ENCODE data around the gene ALS2CL.

The ALS2CL gene

DNA sequence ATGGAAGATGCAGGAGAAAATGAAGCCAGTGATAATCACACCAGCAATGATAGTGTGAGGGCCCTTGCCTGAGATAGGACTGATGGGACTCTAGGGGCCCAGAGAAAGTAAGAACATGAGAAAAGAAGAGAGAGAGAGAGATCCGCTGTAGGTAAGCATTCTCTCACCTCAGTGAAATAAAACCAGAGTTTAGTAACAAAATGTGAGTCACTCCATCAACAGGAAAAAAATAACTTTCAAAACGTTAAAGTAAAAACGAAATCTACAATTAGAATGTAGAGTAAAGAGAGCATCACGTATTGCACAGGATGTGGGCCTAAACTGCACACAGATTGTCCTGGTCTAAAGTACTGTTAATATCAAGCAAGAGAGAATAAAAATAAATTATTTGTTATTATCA, 30.9 kb upstream of the ALS2CL start:
- Mint-ChIP-seq H3K4me1 (ENCODE audit: low read depth in 2 of 2) (no peaks in the 10 kb centered on the region), H3K27ac (no peak overlapping the region), H3K27me3 (peaks cover 19 to 36% of the 10 kb centered on the region in 2 donors), H3K9me3 (no peaks in the 10 kb centered on the region), H3K4me3 (no peak overlapping the region), H3K36me3 (ENCODE audit: insufficient read depth) (no peaks in the 10 kb centered on the region)
- no peak for ATAC-seq (replicated peaks)
- DNase-seq = no peak

DNA sequence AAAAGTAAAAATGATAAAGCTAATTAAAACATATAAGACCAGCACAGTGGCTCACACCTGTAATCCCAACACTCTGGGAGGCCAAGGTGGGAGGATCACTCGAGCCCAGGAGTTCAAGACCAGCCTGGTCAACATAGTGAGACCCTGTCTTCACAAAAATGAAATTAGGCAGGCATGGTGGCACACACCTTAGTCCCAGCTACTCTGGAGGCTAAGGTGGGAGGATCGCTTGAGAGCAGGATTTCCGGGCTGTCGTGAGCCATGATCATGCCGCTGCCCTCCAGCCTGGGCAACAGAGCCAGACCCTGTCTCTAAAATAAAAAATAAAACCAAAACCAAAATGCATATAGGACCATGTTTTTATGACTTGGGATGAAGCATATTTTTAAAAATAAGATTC, 29.0 kb upstream of the ALS2CL start:
- peaks cover 27 to 47% of the 10 kb centered on the region in 2 donors for H3K27me3 Mint-ChIP-seq
- H3K36me3 Mint-ChIP-seq (ENCODE audit: insufficient read depth) = no peaks in the 10 kb centered on the region
- no peaks in the 10 kb centered on the region for H3K4me1 Mint-ChIP-seq (ENCODE audit: low read depth in 2 of 2)
- H3K9me3 Mint-ChIP-seq = no peaks in the 10 kb centered on the region
- no peak overlapping the region for H3K27ac Mint-ChIP-seq
- H3K4me3 Mint-ChIP-seq = no peak overlapping the region
- ATAC-seq (replicated peaks) (no peak), DNase-seq (no peak)

DNA sequence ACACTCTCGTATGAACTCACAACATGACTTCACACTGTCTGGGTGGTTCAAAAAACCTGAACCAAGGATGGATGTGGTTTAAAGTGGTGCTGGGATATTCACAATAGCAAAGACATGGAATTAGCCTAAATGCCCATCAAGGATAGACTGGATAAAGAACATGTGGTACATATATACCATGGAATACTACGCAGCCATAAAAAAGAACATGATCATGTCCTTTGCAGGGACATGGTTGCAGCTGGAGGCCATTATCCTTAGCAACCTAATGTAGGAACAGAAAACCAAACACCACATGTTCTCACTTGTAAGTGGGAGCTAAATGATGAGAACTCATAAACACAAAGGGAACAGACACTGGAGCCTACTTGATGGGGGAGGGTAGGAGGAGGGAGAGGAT, 27.5 kb upstream of the ALS2CL start:
- Mint-ChIP-seq H3K4me3 (no peak overlapping the region), H3K27ac (no peak overlapping the region), H3K4me1 (ENCODE audit: low read depth in 2 of 2) (no peaks in the 10 kb centered on the region), H3K9me3 (no peaks in the 10 kb centered on the region), H3K36me3 (ENCODE audit: insufficient read depth) (no peaks in the 10 kb centered on the region), H3K27me3 (peaks cover 20 to 55% of the 10 kb centered on the region in 2 donors)
- ATAC-seq (replicated peaks) = no peak
- no peak for DNase-seq

DNA sequence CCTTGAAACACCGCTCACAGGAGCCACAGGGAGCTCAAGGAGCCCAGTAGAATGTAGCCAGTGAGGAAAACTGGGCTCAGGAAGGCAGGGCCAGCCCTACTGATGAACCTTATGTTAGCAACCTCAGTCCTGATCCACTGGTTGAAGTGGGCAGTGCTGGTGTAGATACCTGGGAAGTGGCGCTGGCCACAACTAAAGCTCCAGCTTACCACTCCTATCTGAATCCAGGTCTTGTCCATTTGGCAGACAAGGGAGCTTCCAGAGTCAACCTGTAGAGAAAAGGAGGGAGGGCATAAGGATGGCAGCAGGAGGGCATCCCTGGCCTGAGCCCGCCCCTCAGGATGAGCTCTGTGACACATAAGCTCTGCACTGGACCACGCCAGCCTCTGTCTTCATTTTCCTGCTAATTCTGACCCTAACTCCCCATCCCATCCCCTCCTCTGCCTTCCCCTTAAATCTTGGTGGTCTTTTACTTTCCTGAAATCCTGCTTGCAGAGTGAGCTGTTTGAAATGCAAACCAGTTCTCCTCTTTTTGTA, 26.3 kb upstream of the ALS2CL start:
- DNase-seq = no peak
- Mint-ChIP-seq H3K27ac (no peak overlapping the region), H3K9me3 (no peaks in the 10 kb centered on the region), H3K4me3 (no peak overlapping the region), H3K27me3 (peaks cover 20 to 56% of the 10 kb centered on the region in 2 donors), H3K4me1 (ENCODE audit: low read depth in 2 of 2) (no peaks in the 10 kb centered on the region), H3K36me3 (ENCODE audit: insufficient read depth) (no peaks in the 10 kb centered on the region)
- no peak for ATAC-seq (replicated peaks)

DNA sequence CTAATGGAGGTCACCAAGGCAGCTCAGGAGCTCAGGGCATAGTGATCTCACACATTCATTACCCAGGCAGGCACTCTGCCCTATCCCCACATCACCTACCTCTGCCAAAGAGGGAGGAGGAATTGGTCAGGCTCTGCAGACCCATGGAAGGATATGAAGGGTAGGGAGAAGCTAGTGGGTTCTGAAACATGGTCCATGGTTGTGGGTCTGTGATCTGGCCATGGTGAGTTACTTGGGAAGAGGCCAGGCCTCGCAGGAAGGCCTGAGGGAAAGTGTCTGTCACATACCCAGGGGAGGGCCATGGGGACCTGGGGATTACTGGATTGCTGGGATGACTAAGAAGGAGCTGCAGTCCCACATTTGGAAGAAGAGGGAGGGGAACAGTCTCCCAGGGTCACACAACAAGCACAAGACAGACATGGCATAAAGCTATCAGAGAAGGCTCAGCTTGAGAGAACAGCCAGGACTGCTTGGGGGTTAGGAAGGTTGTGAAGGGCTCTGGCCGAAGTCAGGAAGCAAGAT, 25.6 kb upstream of the ALS2CL start:
- no peak overlapping the region for H3K27ac Mint-ChIP-seq
- no peak overlapping the region for H3K4me3 Mint-ChIP-seq
- H3K27me3 Mint-ChIP-seq = peaks cover 20 to 56% of the 10 kb centered on the region in 2 donors
- H3K4me1 Mint-ChIP-seq (ENCODE audit: low read depth in 2 of 2) = no peaks in the 10 kb centered on the region
- DNase-seq = no peak
- ATAC-seq (replicated peaks) = no peak
- no peaks in the 10 kb centered on the region for H3K9me3 Mint-ChIP-seq
- H3K36me3 Mint-ChIP-seq (ENCODE audit: insufficient read depth) = no peaks in the 10 kb centered on the region

DNA sequence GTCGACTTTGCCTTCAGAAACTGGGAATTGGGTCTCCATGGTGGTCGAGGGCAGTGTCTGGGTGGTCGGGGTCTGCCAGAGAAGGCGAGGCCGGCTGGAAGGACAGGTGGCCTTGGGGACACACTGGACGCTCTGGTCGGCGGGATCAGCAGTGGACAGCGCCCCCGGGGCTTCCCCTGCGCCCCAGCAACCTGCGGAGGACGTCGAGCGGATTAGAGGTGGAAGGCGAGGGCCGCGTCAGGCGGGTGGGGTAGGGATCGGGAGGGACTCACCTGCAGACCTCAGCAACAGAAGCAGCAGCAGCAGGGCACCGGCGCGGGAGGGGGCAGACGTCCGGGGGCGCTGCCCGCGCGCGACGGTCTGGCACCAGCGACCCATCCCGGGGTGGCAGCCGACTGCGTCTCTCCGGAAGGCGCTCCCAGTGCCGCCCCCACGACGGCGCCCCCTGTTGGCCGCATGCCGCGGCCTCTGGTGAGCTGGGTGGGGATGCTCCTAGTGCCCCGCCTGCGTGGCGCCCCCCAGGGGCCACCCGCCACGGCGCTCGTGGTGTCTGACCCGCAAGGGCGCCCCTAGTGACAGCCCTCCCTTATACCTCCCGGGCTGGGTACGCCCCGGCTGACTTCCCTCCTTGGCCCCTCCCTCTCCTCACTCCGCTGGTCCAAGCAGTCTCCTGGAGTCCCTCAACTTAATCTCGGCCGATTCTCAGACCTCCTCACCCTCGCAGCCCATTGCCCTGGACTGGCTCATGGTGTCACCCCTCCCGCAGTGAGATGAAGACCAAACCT, 24.2 kb upstream of the ALS2CL start, which contains the start of gene PRSS50:
TSS of gene PRSS50 (minus strand) at position 423 of the 785 bp plus-strand sequence. CDS start at position 378, 45 bp downstream.
- no peak within 1 kb of the TSS for H3K27ac Mint-ChIP-seq
- ATAC-seq (replicated peaks) = no peak
- no peak for DNase-seq

DNA sequence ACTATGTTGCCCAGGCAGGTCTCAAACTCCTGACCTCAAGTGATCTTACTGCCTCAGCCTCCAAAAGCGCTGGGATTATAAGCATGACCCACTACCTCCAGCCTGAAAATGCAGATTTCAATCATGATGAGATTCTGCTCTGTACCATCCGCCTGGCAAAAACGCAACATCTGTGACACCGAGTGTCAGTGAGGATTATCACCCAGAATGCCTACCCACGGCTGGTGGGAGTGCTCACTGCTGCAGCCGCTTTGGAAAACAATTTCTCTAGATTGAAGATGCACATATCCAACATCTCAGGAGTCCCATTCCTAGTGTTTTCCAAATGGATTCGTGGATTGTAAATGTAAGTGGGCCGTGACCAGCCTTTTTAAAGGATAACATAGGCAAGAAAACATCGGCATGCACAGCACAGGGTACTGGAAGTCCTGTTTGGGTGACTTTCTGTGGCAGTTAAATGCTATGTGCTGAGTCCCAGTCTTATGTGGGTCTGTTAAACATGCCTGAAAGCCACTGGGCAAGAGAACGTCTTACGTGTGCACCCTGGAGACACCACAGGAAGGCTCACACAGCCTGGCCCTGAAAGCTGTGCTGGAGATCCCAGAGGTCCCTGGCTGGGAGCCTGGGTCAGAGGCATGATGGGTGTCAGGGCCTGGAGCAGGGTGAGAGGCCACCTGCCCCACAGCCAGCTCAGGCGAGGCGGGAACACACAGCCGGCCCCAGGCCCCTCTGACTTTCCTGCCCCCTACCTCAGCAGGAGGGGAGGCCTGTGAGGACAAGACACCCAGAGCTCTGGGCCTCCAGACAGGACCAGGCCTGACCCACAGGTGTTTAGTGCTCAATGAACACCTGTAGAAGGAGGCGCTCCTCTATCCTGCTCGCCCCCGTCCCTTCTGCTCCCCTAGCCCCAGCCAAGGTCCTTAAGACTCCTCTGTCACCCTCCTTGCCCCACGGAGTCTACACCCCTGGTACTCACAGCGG, 23.3 kb upstream of the ALS2CL start:
- Mint-ChIP-seq H3K27me3 (peaks cover 20 to 56% of the 10 kb centered on the region in 2 donors), H3K27ac (no peak overlapping the region), H3K9me3 (no peaks in the 10 kb centered on the region), H3K36me3 (ENCODE audit: insufficient read depth) (no peaks in the 10 kb centered on the region), H3K4me3 (no peak overlapping the region), H3K4me1 (ENCODE audit: low read depth in 2 of 2) (no peaks in the 10 kb centered on the region)
- DNase-seq (no peak), ATAC-seq (replicated peaks) (no peak)

More for the DNA sequence above, 24.2 kb upstream of the ALS2CL start, which contains the start of gene PRSS50:
- no peaks in the 10 kb centered on the region for H3K36me3 Mint-ChIP-seq (ENCODE audit: insufficient read depth)
- no peak within 1 kb of the TSS for H3K4me3 Mint-ChIP-seq
- H3K4me1 Mint-ChIP-seq (ENCODE audit: low read depth in 2 of 2) = no peaks in the 10 kb centered on the region
- H3K9me3 Mint-ChIP-seq = no peaks in the 10 kb centered on the region
- peaks cover 20 to 56% of the 10 kb centered on the region in 2 donors for H3K27me3 Mint-ChIP-seq

DNA sequence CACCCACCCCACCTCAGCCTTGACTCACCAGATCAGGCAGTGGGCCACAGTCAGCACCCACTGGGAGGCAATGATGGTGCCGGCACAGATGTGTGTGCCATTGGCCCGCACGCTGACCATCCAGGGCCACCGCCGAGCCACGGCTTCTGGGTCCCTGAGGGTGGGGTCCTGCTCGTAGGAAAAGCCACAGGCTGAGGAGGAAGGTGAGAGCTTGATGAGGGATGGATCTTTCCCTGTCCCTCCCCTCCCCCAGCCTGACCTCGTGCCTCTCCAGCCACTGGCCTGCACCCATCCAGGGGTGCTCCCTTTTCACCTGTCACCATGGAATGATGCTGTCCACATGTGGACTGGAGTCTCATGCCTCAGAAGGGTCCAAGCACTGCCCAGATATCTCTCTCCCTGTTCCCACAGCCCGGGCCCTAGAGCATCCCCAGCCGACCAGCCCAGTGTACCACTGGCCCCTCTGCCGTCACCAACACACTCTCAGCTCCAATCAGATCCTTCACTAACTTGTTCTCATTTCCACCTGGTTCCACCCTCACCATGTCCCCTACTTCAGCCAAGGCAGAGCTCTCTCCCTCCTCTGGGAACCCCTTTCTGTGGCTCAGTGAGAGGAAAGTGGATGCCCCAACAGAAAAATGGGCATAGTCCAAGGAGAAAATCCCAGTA, 22.2 kb upstream of the ALS2CL start:
- Mint-ChIP-seq H3K27ac (no peak overlapping the region), H3K36me3 (ENCODE audit: insufficient read depth) (peaks cover 2% of the 10 kb centered on the region), H3K27me3 (peaks cover 20 to 50% of the 10 kb centered on the region in 2 donors), H3K4me1 (ENCODE audit: low read depth in 2 of 2) (no peaks in the 10 kb centered on the region), H3K4me3 (no peak overlapping the region), H3K9me3 (no peaks in the 10 kb centered on the region)
- DNase-seq = no peak
- ATAC-seq (replicated peaks) = no peak

DNA sequence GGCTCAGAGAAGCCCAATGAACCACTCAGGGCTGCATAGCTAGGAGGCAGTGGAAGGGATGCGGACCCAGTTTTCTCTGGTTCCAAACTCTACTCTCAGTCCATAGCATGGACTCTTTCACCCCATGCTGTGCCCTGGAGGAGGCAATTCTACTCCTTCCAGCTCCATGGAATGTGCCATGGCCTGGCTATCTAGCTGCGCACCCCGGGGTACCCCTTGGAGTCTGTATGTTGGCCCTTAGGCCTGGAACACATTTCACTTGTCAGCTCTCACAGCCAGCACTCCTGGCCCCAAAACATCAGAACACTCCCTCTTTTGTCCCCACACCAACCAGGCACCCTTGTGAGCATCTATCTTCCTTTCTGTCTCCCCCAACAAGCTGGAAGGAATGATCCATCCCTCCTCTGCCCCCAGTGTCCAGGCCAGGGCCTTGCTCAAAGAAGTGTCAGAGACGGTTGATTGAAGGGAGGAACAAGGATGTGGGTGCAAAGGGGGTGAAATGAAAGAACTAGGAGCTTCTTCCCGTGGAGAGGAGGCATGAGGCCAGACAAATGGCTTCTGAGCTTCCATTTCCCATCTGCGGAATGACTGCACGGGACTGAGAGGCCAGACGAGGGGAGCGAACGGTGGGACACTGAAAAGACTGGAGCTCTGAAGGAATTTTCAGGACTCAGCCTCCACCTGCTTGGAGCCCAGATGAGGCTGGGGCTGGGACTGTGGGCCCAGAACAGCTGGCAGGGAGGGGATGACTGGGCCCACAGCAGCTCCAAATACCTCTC, 21.4 kb upstream of the ALS2CL start:
- H3K36me3 Mint-ChIP-seq (ENCODE audit: insufficient read depth) = peaks cover 2% of the 10 kb centered on the region
- H3K27me3 Mint-ChIP-seq = peaks cover 20 to 46% of the 10 kb centered on the region in 2 donors
- no peak overlapping the region for H3K27ac Mint-ChIP-seq
- no peak for ATAC-seq (replicated peaks)
- DNase-seq = no peak
- no peak overlapping the region for H3K4me3 Mint-ChIP-seq
- no peaks in the 10 kb centered on the region for H3K9me3 Mint-ChIP-seq
- no peaks in the 10 kb centered on the region for H3K4me1 Mint-ChIP-seq (ENCODE audit: low read depth in 2 of 2)

DNA sequence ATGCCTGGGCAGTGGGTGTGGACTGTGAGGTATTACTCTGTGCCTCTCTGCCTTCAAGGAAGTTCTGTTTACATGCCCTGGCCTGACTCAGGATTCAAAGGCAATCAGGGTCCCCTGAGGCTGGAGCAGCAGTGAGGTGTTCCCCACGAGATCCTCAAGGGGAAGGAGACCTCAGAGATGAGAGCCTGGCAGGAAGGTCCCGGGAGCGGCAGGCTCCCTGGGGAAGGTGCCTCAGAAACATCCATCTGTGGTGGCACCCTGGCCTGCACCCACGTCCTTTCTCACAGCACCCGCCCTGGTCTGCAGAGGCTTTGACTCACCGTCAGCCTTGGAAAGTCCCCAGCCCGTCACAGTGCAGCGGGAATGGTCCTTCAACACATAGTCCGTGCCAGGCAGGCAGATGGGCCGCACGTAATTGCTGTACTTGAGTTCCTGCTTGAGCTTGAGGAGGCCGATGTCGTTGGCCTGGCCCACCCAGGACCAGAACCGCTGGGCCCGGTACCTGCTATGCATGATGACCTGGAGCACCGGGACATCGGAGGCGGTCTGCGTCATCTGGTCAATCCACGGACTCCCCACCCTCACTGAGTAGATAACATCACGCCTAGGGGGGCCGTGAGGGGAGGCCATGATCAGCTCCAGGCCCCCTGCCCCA, 20.5 kb upstream of the ALS2CL start:
- H3K36me3 Mint-ChIP-seq (ENCODE audit: insufficient read depth) = peaks cover 2% of the 10 kb centered on the region
- H3K27ac Mint-ChIP-seq = no peak overlapping the region
- H3K4me1 Mint-ChIP-seq (ENCODE audit: low read depth in 2 of 2) = no peaks in the 10 kb centered on the region
- no peak for ATAC-seq (replicated peaks)
- no peak for DNase-seq
- H3K9me3 Mint-ChIP-seq = no peaks in the 10 kb centered on the region
- H3K27me3 Mint-ChIP-seq = peaks cover 16 to 37% of the 10 kb centered on the region in 2 donors
- no peak overlapping the region for H3K4me3 Mint-ChIP-seq

DNA sequence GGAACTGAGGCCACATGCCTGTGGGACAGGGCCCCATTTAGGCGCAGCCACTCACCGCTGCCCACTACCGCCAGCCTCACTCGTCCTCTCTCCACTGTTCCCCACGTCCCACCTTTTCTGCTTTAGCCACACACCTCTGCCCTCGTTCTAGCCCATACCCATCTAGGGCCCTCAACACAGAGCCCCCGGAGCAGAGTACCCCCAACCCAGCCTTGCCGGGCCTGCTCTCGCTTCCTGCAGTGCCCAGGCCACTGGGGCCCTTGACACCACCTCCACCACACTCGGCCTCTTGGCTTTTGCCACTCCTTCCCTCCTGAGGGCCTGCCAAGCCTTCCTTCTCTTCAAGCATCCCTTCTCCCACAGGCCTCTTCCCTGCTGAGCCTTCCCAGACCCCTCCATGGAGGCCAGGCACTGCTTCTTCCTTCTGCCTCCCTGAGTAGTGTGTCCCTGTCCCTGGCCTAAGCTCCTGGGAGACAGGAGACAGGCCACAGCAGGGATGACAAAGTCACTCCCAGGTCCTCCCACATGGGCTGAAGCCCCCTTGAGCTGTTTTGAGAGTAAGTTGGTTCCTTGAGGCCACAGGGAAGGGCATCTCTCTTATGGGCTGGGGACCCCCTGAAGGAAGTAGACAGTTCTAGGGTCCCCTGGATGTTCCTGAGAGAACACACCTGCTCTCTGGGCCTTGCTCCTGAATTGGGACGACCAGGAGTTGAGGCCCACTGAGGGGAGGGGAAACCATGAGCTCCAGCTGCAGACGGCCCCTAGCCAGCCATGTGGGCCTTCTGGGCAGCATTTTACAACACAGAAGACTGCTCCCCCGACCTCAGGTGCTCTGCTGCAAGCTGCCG, 19.8 kb upstream of the ALS2CL start:
- H3K27me3 Mint-ChIP-seq = peaks cover 12 to 30% of the 10 kb centered on the region in 2 donors
- DNase-seq (no peak), ATAC-seq (replicated peaks) (no peak)
- no peak overlapping the region for H3K27ac Mint-ChIP-seq
- no peaks in the 10 kb centered on the region for H3K9me3 Mint-ChIP-seq
- H3K4me3 Mint-ChIP-seq = no peak overlapping the region
- H3K4me1 Mint-ChIP-seq (ENCODE audit: low read depth in 2 of 2) = no peaks in the 10 kb centered on the region
- H3K36me3 Mint-ChIP-seq (ENCODE audit: insufficient read depth) = peaks cover 2% of the 10 kb centered on the region

All from effector memory CD8-positive, alpha-beta T cell (primary cell).